ENCODE measurements around the gene PAM. TPM values are rescaled to one million over a fixed set of nuclear protein-coding genes. Genes with fewer than 3 reads are reported as not detected.

PAM gene
- total RNA-seq, 1 donor from 2014 or later = 200 TPM

DNA sequence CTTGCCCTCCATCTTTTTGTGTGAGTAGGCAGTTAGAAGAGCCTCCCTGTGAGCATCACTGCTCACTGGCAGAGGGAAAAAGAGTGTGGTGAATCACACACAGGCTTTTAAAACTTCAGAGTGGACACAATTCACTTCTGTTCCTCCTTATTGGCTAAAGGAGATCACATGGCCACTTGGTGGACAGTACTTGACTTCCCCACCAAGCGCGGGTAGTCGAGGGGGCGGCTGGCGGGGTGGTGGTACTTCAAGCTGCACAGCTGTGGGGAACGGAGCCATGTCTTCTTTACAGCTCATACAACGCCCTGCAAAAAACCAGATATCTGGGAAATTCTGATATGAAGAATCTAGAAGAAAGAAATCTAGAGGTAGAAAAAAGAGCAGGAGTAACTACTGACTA, 95.4 kb downstream of the PAM start:
- no peak for DNase-seq (ENCODE audit: low read depth)
- TF ChIP-seq, protein P1, sequence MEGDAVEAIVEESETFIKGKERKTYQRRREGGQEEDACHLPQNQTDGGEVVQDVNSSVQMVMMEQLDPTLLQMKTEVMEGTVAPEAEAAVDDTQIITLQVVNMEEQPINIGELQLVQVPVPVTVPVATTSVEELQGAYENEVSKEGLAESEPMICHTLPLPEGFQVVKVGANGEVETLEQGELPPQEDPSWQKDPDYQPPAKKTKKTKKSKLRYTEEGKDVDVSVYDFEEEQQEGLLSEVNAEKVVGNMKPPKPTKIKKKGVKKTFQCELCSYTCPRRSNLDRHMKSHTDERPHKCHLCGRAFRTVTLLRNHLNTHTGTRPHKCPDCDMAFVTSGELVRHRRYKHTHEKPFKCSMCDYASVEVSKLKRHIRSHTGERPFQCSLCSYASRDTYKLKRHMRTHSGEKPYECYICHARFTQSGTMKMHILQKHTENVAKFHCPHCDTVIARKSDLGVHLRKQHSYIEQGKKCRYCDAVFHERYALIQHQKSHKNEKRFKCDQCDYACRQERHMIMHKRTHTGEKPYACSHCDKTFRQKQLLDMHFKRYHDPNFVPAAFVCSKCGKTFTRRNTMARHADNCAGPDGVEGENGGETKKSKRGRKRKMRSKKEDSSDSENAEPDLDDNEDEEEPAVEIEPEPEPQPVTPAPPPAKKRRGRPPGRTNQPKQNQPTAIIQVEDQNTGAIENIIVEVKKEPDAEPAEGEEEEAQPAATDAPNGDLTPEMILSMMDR (conservative IDR thresholded peaks at IDR 0.05; ENCODE audit: low read depth, low read length) = no peak
- H3K4me3 ChIP-seq (ENCODE audit: low read depth, low read length) = no peak overlapping the region

DNA sequence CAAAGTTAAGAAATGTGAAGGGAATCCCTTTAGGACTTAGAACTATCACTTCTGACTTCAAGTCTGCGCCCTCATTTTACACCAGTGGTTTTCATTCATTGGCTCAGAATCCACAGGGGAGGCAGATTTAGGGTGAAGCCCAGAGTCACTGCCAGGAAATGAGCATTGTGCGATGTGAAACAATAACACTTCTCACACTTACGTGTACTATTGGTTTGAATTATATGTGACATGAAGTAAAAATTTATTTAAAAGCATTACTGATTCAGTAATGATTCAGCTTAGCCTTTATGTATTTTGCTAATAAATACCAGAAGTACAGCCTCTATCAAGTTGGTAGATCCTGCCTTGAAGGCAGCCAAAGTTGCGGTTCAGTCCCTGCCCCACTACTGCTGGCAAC, 98.6 kb downstream of the PAM start:
- no peak overlapping the region for H3K4me3 ChIP-seq (ENCODE audit: low read depth, low read length)
- TF ChIP-seq, protein P1 (conservative IDR thresholded peaks at IDR 0.05; ENCODE audit: low read depth, low read length) = no peak
- DNase-seq (ENCODE audit: low read depth) = no peak

DNA sequence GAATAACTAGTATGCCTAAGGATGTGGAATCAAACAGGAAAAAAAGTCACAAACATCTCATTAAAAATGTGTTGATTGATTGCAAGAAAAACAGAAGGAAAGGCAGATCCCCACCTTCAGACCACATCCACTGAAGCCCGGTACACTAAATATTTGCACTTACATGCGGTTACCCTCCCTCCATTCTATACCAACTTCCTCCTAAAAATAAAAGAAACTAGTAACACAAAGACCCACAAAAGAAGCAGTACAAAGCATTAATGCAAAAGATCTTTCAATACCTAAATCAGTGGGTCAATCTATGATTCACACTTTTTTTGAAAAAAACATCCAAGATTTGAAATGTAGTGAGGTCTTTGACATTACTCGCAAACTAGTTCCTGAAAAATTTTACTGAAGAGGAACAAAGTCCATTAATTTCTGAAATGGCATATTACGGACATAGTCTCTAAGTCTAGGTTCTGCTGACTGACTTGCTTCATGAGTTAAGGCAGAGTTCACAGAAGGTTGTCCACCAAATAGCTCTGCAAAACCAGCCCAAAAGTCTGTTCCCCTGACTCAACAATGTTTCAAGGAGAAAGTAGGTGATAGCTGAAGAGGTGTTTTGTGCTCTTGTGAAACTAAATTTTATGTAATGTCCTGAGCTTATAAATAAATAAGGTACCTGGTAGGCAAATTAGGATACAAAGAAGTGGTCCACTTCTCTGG, 100.7 kb downstream of the PAM start:
- DNase-seq (ENCODE audit: low read depth) = no peak
- no peak overlapping the region for H3K4me3 ChIP-seq (ENCODE audit: low read depth, low read length)
- TF ChIP-seq, protein P1 (conservative IDR thresholded peaks at IDR 0.05; ENCODE audit: low read depth, low read length) = no peak

DNA sequence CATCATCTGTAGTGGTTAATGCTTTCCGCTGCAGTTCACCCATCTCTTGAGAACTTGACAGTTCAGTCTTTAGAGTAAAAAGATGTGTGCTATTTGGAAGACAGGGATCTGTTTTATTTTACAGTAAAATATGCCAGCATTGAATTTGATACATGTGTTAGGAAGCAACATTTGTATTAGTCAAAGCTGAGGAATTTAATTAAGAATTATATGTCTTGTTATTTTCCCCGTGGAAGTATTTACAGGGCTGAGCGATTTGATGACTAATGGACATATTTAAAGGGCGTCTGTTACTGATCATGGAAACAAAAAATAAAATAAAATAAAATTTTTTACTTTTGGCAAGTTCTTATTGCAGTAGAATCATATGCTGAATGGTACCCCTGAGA, 101.3 kb downstream of the PAM start:
- TF ChIP-seq, protein P1 (conservative IDR thresholded peaks at IDR 0.05; ENCODE audit: low read depth, low read length) = no peak
- H3K4me3 ChIP-seq (ENCODE audit: low read depth, low read length) = no peak overlapping the region

DNA sequence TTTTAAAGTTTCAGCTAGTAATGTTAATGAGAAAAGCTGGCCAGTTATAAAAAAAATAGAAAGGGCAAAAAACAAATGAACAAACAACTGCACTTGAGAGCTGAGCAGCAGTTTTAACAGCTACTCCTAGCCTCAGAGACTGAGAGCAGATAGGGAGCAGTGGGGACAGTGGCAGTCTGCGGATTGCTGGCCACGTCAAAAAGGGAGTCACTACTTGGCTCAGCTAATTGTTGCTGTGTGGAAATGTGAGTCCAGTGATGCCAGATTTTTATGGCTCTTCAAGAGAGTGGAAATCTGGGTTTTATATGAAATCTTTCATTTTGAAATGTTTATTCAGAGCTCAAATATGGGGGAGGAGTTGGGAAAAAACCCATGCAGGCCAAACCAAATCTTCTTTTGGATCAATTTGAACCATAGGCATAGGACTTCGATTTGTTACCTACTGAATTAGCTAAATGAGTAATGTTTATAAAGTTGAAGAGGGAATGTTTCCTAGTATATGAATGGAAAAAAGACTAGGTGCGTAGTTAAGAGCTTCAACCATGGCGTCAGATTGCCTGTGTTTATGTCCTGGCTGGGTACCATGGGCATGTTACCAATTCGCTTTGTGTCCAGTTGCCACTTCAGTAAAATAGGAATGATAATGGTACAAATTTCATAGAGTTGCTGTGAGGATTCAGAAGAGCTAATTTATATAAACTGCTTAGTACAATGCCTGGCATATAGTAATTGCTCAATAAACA, 102.1 kb downstream of the PAM start:
- DNase-seq (ENCODE audit: low read depth) = no peak
- H3K4me3 ChIP-seq (ENCODE audit: low read depth, low read length) = no peak overlapping the region
- TF ChIP-seq, protein P1 (conservative IDR thresholded peaks at IDR 0.05; ENCODE audit: low read depth, low read length) = no peak

More for the DNA sequence above, 101.3 kb downstream of the PAM start:
- peak; percentile 39 for DNase-seq (ENCODE audit: low read depth)

DNA sequence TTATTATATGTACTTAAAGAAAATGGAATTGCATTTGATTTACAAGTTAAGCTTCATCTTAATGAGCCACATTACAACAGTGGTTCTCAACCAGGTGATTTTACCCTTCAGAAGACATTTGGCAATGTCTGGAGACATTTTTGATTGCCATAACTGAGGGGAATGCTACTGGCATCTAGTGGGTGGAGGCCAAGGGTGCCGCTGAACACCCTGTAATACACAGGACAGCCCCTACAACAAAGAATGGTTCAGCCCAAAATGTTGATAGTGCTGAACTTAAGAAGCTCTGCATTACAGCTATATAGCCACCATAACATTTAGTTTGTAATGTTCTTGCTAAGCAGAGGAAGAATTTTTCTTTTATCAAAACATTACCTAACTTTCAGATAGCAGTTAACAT, 103.1 kb downstream of the PAM start:
- DNase-seq (ENCODE audit: low read depth) = no peak
- TF ChIP-seq, protein P1 (conservative IDR thresholded peaks at IDR 0.05; ENCODE audit: low read depth, low read length) = no peak

More for the DNA sequence above, 103.1 kb downstream of the PAM start:
- H3K4me3 ChIP-seq (ENCODE audit: low read depth, low read length) = no peak overlapping the region
